SK-N-SH (cell line): Measurements from ENCODE around the gene SLC2A1. TPM values are rescaled to one million over a fixed set of nuclear protein-coding genes. Genes with fewer than 3 reads are reported as not detected.
A peak's percentile ranks its signal among the peaks of the same experiment; 100 is the strongest.

ENCODE experiments used
- EZH2phosphoT487 ChIP-seq: fragments of 200-600 bp; sonication (generic); IDR thresholded peaks from 2 replicates; pipeline ENCODE4 v1.6.1; 2017; ENCODE audit warnings: low read depth, mixed run types, mild to moderate bottlenecking, antibody characterized with exemption, moderate library complexity, borderline replicate concordance
- FOSL2 ChIP-seq: IDR thresholded peaks from 2 replicates; pipeline ENCODE4 v1.4.0; 2012; ENCODE audit warnings: low read depth, mild to moderate bottlenecking, moderate library complexity, borderline replicate concordance
- FOXJ3 ChIP-seq: sonication (generic); formaldehyde crosslinking; IDR thresholded peaks from 2 replicates; pipeline ENCODE4 v1.5.1; 2020; ENCODE audit warnings: mild to moderate bottlenecking, missing genetic modification reagents
- FOXM1 ChIP-seq: IDR thresholded peaks from 2 replicates; pipeline ENCODE4 v1.4.0; 2012; ENCODE audit warnings: low read depth, mild to moderate bottlenecking
- GATA2 ChIP-seq: sonication (generic); formaldehyde crosslinking; IDR thresholded peaks from 2 replicates; pipeline ENCODE4 v1.5.0; 2020; ENCODE audit warnings: mild to moderate bottlenecking, missing genetic modification reagents
- IRF3 ChIP-seq: fragments of 150-350 bp; IDR thresholded peaks from 2 replicates; pipeline ENCODE4 v1.6.1; 2016; ENCODE audit warnings: mild to moderate bottlenecking, low read depth, low read length
- MAX ChIP-seq: IDR thresholded peaks from 2 replicates; pipeline ENCODE4 v1.4.0; 2012; ENCODE audit warnings: low read depth
- MXI1 ChIP-seq: IDR thresholded peaks from 2 replicates; pipeline ENCODE4 v1.6.1; 2012; ENCODE audit warnings: mild to moderate bottlenecking, low read depth, low read length, improper control_type of control experiment
- NFIC ChIP-seq: IDR thresholded peaks from 2 replicates; pipeline ENCODE4 v1.4.0; 2012; ENCODE audit warnings: borderline replicate concordance
- RAD21 ChIP-seq: IDR thresholded peaks from 2 replicates; pipeline ENCODE4 v1.6.1; 2012; ENCODE audit warnings: mild to moderate bottlenecking, low read length
- RCOR1 ChIP-seq: fragments of 150-350 bp; IDR thresholded peaks from 2 replicates; pipeline ENCODE4 v1.6.1; 2017; ENCODE audit warnings: antibody characterized with exemption, low read length
- RFX5 ChIP-seq: IDR thresholded peaks from 2 replicates; pipeline ENCODE4 v1.6.1; 2012; ENCODE audit warnings: mild to moderate bottlenecking, improper control_type of control experiment, low read length
- RXRA ChIP-seq: IDR thresholded peaks from 2 replicates; pipeline ENCODE4 v1.4.0; 2012; ENCODE audit warnings: low read depth, mild to moderate bottlenecking, borderline replicate concordance
- SIN3A ChIP-seq: IDR thresholded peaks from 2 replicates; pipeline ENCODE4 v1.6.1; 2012; ENCODE audit warnings: low read depth, mild to moderate bottlenecking, low read length, moderate library complexity, borderline replicate concordance
- SMC3 ChIP-seq: IDR thresholded peaks from 2 replicates; pipeline ENCODE4 v1.6.1; 2012; ENCODE audit warnings: low read depth, low read length, improper control_type of control experiment
- TAF1 ChIP-seq: IDR thresholded peaks from 2 replicates; pipeline ENCODE4 v1.6.1; 2012; ENCODE audit warnings: low read depth, mild to moderate bottlenecking, low read length, moderate library complexity, borderline replicate concordance
- TEAD4 ChIP-seq: IDR thresholded peaks from 2 replicates; pipeline ENCODE4 v1.4.0; 2012; ENCODE audit warnings: mild to moderate bottlenecking, borderline replicate concordance; ENCODE audit not compliant: insufficient read depth
- USF1 ChIP-seq: IDR thresholded peaks from 2 replicates; pipeline ENCODE4 v1.4.0; 2012; ENCODE audit warnings: low read depth, borderline replicate concordance
- ZBTB33 ChIP-seq: IDR thresholded peaks from 2 replicates; pipeline ENCODE4 v1.4.0; 2012; ENCODE audit warnings: low read depth, borderline replicate concordance
- polyA plus RNA-seq, 3 experiments: library from polyadenylated mRNA; depleted of rRNA; stranded (reverse); fragments of >200 nt; gene quantifications; 2 replicates each; pipeline ENCODE4 v1.2.3, GENCODE V29; 2012

SLC2A1 gene
- polyA plus RNA-seq, 1 of the 3 experiments (the other 2 are of a cell fraction): 63.8 TPM

- TF ChIP-seq NFIC (no peak; the same call in 1 of the 2 replicates), RXRA (no peak), ZBTB33 (no peak), RFX5 (no peak), FOXJ3 (CRISPR knock-in tag) (no peak), RCOR1 (no peak; the same call in 1 of the 2 replicates), SMC3 (no peak), GATA2 (CRISPR knock-in tag) (no peak), RAD21 (no peak), FOXM1 (no peak), TAF1 (no peak), USF1 (no peak), SIN3A (0 out of 2 replicates have a peak, but pooled peaks have one; percentile 13), EZH2phosphoT487 (no peak), FOSL2 (peak; percentile 15; the same call in 1 of the 2 replicates), MAX (no peak), IRF3 (no peak), TEAD4 (0 out of 2 replicates have a peak, but pooled peaks have one; percentile 27), MXI1 (no peak)
These were observed 8.6 kb downstream of the SLC2A1 start (continued) for GRCh38 chr1:42950116-42950481.
